Measurements from ENCODE around the gene ANKRD10. TPM values are rescaled to one million over a fixed set of nuclear protein-coding genes. Genes with fewer than 3 reads are reported as not detected.

ANKRD10 gene
- total RNA-seq, 4 donors from 2014 or later, result 97.8 to 189 (median 114) TPM

DNA sequence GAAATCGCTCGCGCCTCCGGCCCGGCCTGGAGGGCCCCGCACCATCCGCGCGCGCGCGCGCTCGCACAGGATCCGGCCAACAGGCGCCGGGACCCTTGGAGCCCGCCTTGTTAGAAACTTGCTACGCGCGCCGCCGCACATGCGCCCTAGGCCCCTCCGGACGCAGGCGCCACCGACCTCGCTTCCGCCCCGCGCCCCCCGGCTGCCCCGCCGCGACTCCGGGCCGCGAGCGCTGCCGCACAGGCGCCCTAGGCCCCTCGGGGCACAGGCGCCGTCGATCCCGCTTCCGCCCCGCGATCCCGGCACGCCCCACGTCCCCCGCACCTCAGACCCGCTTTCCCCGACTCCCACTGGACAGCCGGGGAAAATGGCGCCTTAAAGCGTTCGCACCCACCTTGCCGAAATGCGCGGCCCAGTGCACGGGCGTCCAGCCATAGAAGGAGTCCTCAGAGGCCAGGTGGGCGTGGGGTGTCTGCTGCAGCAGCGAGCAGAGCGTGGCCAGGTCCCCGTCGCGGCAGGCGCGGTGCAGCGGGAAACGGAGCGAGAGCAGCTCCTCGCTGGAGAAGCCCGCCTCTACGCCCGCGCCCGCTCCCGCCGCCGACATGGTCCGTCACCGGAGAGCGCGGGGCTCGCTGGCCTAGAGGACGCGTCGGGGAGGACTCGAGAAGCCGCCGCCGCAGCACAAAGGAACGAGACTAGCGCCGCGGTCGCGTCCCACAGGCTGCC lies 375 bp downstream of the ANKRD10 start:
- WGBS, 2 donors (ENCODE audit: low coverage in 1 of 2), result no CpG with 5 or more reads among the region's 103 CpGs
- peak overlapping the region; percentile 90 to 100 (median 100) for H3K27ac ChIP-seq
- no peaks in the 10 kb centered on the region for H3K27me3 ChIP-seq
- peak overlapping the region; percentile 74 to 99 for H3K4me3 ChIP-seq
- peak; percentile 46 for ATAC-seq
- H3K36me3 ChIP-seq, result no peaks in the 10 kb centered on the region
- H3K9me3 ChIP-seq, result no peaks in the 10 kb centered on the region
- TF ChIP-seq CTCF (IDR thresholded peaks at IDR 0.05) (peak in 1 of 4 experiments; percentile 0), POLR2AphosphoS5 (IDR thresholded peaks at IDR 0.05) (peak; percentile 80), EP300 (IDR thresholded peaks at IDR 0.05) (no peak), POLR2A (IDR thresholded peaks at IDR 0.05) (peak; percentile 74 to 77)
- peaks cover 3 to 55% (median 27%) of the 10 kb centered on the region in 3 donors for H3K4me1 ChIP-seq

- peak overlapping the region; percentile 74 to 99 for H3K4me3 ChIP-seq
- WGBS, 2 donors (ENCODE audit: low coverage in 1 of 2), result no CpG with 5 or more reads among the region's 27 CpGs
- H3K4me1 ChIP-seq, result peaks cover 7 to 60% (median 32%) of the 10 kb centered on the region in 3 donors
- no peak for TF ChIP-seq POLR2AphosphoS5 (IDR thresholded peaks at IDR 0.05)
- no peak for TF ChIP-seq EP300 (IDR thresholded peaks at IDR 0.05)
- TF ChIP-seq CTCF (IDR thresholded peaks at IDR 0.05), result peak in 1 of 4 experiments; percentile 3
- TF ChIP-seq POLR2A (IDR thresholded peaks at IDR 0.05), result peak in 1 of 2 donors; percentile 55
- H3K36me3 ChIP-seq, result no peaks in the 10 kb centered on the region
- H3K27ac ChIP-seq, result peak overlapping the region; percentile 90 to 100 (median 100)
- H3K9me3 ChIP-seq, result no peaks in the 10 kb centered on the region
- ATAC-seq, result peak; percentile 1
- H3K27me3 ChIP-seq, result no peaks in the 10 kb centered on the region
Observed at GRCh38 chr13:110914081-110914330, 863 bp downstream of the ANKRD10 start.

GRCh38 chr13:110913322-110914080 lies 1.4 kb downstream of the ANKRD10 start:
- 1% methylated on average over 11 to 13 of the region's 16 CpGs for WGBS, 2 donors (ENCODE audit: low coverage in 1 of 2)
- peak overlapping the region; percentile 90 to 100 (median 100) for H3K27ac ChIP-seq
- no peaks in the 10 kb centered on the region for H3K9me3 ChIP-seq
- TF ChIP-seq POLR2AphosphoS5 (IDR thresholded peaks at IDR 0.05) (no peak), EP300 (IDR thresholded peaks at IDR 0.05) (no peak), CTCF (IDR thresholded peaks at IDR 0.05) (no peak), POLR2A (IDR thresholded peaks at IDR 0.05) (no peak)
- H3K4me3 ChIP-seq, result peak overlapping the region; percentile 74 to 99
- no peaks in the 10 kb centered on the region for H3K36me3 ChIP-seq
- no peaks in the 10 kb centered on the region for H3K27me3 ChIP-seq
- ATAC-seq, result no peak
- peaks cover 7 to 65% (median 34%) of the 10 kb centered on the region in 3 donors for H3K4me1 ChIP-seq

DNA sequence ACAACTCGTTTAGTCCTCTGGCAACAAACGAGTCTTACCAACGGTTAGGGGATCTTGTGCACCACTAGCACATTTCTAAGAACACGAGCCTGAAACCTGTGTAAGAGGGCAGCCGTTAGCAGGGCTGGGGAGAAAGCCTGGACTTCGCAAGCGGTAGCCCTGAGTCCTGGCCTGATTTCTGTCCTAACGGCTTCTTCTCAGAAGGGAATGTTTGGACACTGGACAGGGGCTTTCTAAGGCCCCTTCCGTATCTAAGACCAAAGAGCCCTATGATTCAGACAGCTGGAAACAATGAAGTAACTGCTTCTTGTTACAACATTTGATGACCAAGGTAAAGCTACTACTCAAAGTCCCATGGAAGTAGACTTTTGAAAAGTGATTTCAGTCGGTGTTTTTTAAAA lies 2.2 kb downstream of the ANKRD10 start:
- H3K27ac ChIP-seq, result peak overlapping the region; percentile 90 to 100 (median 100)
- TF ChIP-seq POLR2A (IDR thresholded peaks at IDR 0.05), result no peak
- TF ChIP-seq POLR2AphosphoS5 (IDR thresholded peaks at IDR 0.05), result peak; percentile 44
- no peak for ATAC-seq
- no peaks in the 10 kb centered on the region for H3K27me3 ChIP-seq
- H3K4me1 ChIP-seq, result peaks cover 13 to 73% (median 37%) of the 10 kb centered on the region in 3 donors
- H3K36me3 ChIP-seq, result no peaks in the 10 kb centered on the region
- peak overlapping the region; percentile 74 to 99 for H3K4me3 ChIP-seq
- H3K9me3 ChIP-seq, result no peaks in the 10 kb centered on the region
- WGBS, 2 donors (ENCODE audit: low coverage in 1 of 2), result 0% methylated on average over 5 to 8 of the region's 10 CpGs

DNA sequence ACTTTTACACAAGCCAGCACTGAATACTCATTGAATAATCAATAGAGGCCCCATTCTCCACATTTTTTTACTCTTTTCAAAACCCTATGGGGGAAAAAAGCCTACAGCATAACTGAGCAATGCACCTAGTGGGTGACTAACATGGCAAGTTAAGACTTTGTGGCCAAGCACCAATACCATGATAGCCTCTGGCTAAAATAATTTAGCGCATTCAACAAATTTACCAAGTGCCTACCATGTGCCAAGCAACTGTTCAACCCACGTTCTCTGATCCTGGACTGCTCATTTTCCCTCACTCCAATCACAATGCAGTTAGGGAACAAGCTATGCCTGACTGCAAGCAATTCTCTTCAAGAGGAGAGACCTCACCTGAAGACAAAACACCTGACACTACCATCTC lies 3.0 kb downstream of the ANKRD10 start:
- TF ChIP-seq CTCF (IDR thresholded peaks at IDR 0.05), result no peak
- TF ChIP-seq POLR2A (IDR thresholded peaks at IDR 0.05), result no peak
- TF ChIP-seq EP300 (IDR thresholded peaks at IDR 0.05), result no peak
- no peak for TF ChIP-seq POLR2AphosphoS5 (IDR thresholded peaks at IDR 0.05)
- H3K27me3 ChIP-seq, result no peaks in the 10 kb centered on the region
- no peaks in the 10 kb centered on the region for H3K36me3 ChIP-seq
- H3K4me3 ChIP-seq, result peak overlapping the region in 1 of 2 donors; percentile 99
- H3K27ac ChIP-seq, result peak overlapping the region in 3 of 4 donors; percentile 99 to 100 (median 100)
- 56 to 64% methylated on average over 2 of the region's 2 CpGs for WGBS, 2 donors (ENCODE audit: low coverage in 1 of 2)
- H3K9me3 ChIP-seq, result no peaks in the 10 kb centered on the region
- peaks cover 17 to 77% (median 37%) of the 10 kb centered on the region in 3 donors for H3K4me1 ChIP-seq
- no peak for ATAC-seq
